Esophagus (tissue), 2 donors: ENCODE data around the gene EMC6. TPM values are rescaled to one million over a fixed set of nuclear protein-coding genes. Genes with fewer than 3 reads are reported as not detected.

Experiments
- H3K27ac ChIP-seq, 2 donors: one replicate each; pipeline ENCODE4 v1.5.1; 2013; ENCODE audit warnings: low read depth in 2 of 2, mild to moderate bottlenecking in 2 of 2, inconsistent platforms in 1 of 2, low read length in 1 of 2, moderate library complexity in 1 of 2
- H3K27me3 ChIP-seq, 2 donors: one replicate each; pipeline ENCODE4 v1.6.1; 2013; ENCODE audit warnings: low read length in 2 of 2, control low read depth in 1 of 2, mild to moderate bottlenecking in 1 of 2; ENCODE audit not compliant: insufficient read depth in 2 of 2, control insufficient read depth in 1 of 2
- H3K36me3 ChIP-seq, 2 donors: one replicate each; pipeline ENCODE4 v1.6.1; 2013; ENCODE audit warnings: low read length in 1 of 2; ENCODE audit not compliant: control insufficient read depth in 2 of 2, insufficient read depth in 2 of 2
- H3K4me1 ChIP-seq, 2 donors: one replicate each; pipeline ENCODE4 v1.6.1; 2013; ENCODE audit warnings: low read length in 1 of 2; ENCODE audit not compliant: control insufficient read depth in 2 of 2, insufficient read depth in 2 of 2
- H3K4me3 ChIP-seq, 2 donors: one replicate each; pipeline ENCODE4 v1.5.1; 2013; ENCODE audit warnings: low read length in 2 of 2, mild to moderate bottlenecking in 2 of 2, low read depth in 1 of 2, moderate library complexity in 1 of 2
- H3K9me3 ChIP-seq, 2 donors: one replicate each; pipeline ENCODE4 v1.6.1; 2013; ENCODE audit warnings: mild to moderate bottlenecking in 2 of 2, low read depth in 1 of 2, low read length in 1 of 2, moderate library complexity in 1 of 2; ENCODE audit not compliant: control insufficient read depth in 2 of 2, insufficient read depth in 1 of 2
- WGBS, 2 donors: extraction: QIAGEN DNeasy Blood & Tissue Kit; methylation state at CpG; one replicate each; pipeline ENCODE4 v1.1.7; 2013; 5-methylcytosine and 5-hydroxymethylcytosine counted together
- polyA plus RNA-seq, 2 donors: library from polyadenylated mRNA; stranded (reverse); fragments of 200-250 nt; gene quantifications; one replicate each; pipeline ENCODE4 v1.2.3, GENCODE V29; 2013
- donor health status: healthy with polysubstance abuse.
- donor health status: Bipolar disorder and iron deficiency.

Gene EMC6
- polyA plus RNA-seq, 2 donors: 50.6 to 73.3 TPM

GRCh38 chr17:3688852-3689261 lies 20.2 kb downstream of the EMC6 start:
- Histone ChIP-seq H3K36me3 (no peaks in the 10 kb centered on the region), H3K27me3 (peaks cover 0 to 3% of the 10 kb centered on the region in 2 donors), H3K4me3 (no peak overlapping the region), H3K9me3 (no peaks in the 10 kb centered on the region), H3K4me1 (no peaks in the 10 kb centered on the region), H3K27ac (no peak overlapping the region)
- 71 to 75% methylated on average over 11 to 14 of the region's 14 CpGs for WGBS, 2 donors

GRCh38 chr17:3689262-3690093 lies 20.9 kb downstream of the EMC6 start:
- no peaks in the 10 kb centered on the region for H3K36me3 ChIP-seq
- WGBS, 2 donors: 83% methylated on average over 41 to 44 of the region's 44 CpGs
- H3K4me1 ChIP-seq: no peaks in the 10 kb centered on the region
- H3K9me3 ChIP-seq: no peaks in the 10 kb centered on the region
- no peak overlapping the region for H3K4me3 ChIP-seq
- H3K27ac ChIP-seq: no peak overlapping the region
- H3K27me3 ChIP-seq: peaks cover 0 to 5% of the 10 kb centered on the region in 2 donors

GRCh38 chr17:3690094-3690715 lies 21.6 kb downstream of the EMC6 start:
- H3K9me3 ChIP-seq: no peaks in the 10 kb centered on the region
- WGBS, 2 donors: 72 to 76% methylated on average over 22 of the region's 22 CpGs
- peaks cover 0 to 4% of the 10 kb centered on the region in 2 donors for H3K27me3 ChIP-seq
- no peak overlapping the region for H3K4me3 ChIP-seq
- H3K27ac ChIP-seq: no peak overlapping the region
- H3K36me3 ChIP-seq: no peaks in the 10 kb centered on the region
- H3K4me1 ChIP-seq: peaks cover 2 to 3% of the 10 kb centered on the region in 2 donors

GRCh38 chr17:3691617-3692067 lies 23.0 kb downstream of the EMC6 start:
- Histone ChIP-seq H3K27me3 (peaks cover 0 to 3% of the 10 kb centered on the region in 2 donors), H3K9me3 (no peaks in the 10 kb centered on the region), H3K27ac (no peak overlapping the region), H3K4me3 (no peak overlapping the region), H3K4me1 (peaks cover 11 to 13% of the 10 kb centered on the region in 2 donors), H3K36me3 (no peaks in the 10 kb centered on the region)
- 77 to 79% methylated on average over 16 of the region's 16 CpGs for WGBS, 2 donors

- H3K27ac ChIP-seq: no peak overlapping the region
- H3K4me3 ChIP-seq: no peak overlapping the region
- H3K4me1 ChIP-seq: peaks cover 13% of the 10 kb centered on the region in 2 donors
- H3K36me3 ChIP-seq: no peaks in the 10 kb centered on the region
- WGBS, 2 donors: 86% methylated on average over 9 of the region's 9 CpGs
- H3K9me3 ChIP-seq: no peaks in the 10 kb centered on the region
- H3K27me3 ChIP-seq: peaks cover 0 to 6% of the 10 kb centered on the region in 2 donors
These were observed 23.7 kb downstream of the EMC6 start for GRCh38 chr17:3692346-3692745.

- Histone ChIP-seq H3K4me1 (peaks cover 13% of the 10 kb centered on the region in 2 donors), H3K4me3 (no peak overlapping the region), H3K27me3 (peaks cover 0 to 6% of the 10 kb centered on the region in 2 donors), H3K9me3 (peaks cover 0 to 4% of the 10 kb centered on the region in 2 donors), H3K36me3 (no peaks in the 10 kb centered on the region), H3K27ac (no peak overlapping the region)
- WGBS, 2 donors: 66 to 68% methylated on average over 4 of the region's 4 CpGs
These were observed 24.5 kb downstream of the EMC6 start for GRCh38 chr17:3693141-3693540.

- Histone ChIP-seq H3K4me1 (peaks cover 13% of the 10 kb centered on the region in 2 donors), H3K27ac (no peak overlapping the region), H3K9me3 (peaks cover 0 to 8% of the 10 kb centered on the region in 2 donors), H3K27me3 (peaks cover 0 to 6% of the 10 kb centered on the region in 2 donors), H3K36me3 (no peaks in the 10 kb centered on the region), H3K4me3 (no peak overlapping the region)
- WGBS, 2 donors: 67 to 69% methylated on average over 9 of the region's 9 CpGs
These were observed 25.2 kb downstream of the EMC6 start for GRCh38 chr17:3693829-3694231.

GRCh38 chr17:3695129-3695722 lies 26.6 kb downstream of the EMC6 start:
- Histone ChIP-seq H3K27ac (no peak overlapping the region), H3K27me3 (peaks cover 0 to 6% of the 10 kb centered on the region in 2 donors), H3K4me3 (peak overlapping the region; percentile 36 to 55), H3K9me3 (peaks cover 0 to 8% of the 10 kb centered on the region in 2 donors), H3K4me1 (peaks cover 13% of the 10 kb centered on the region in 2 donors), H3K36me3 (no peaks in the 10 kb centered on the region)
- WGBS, 2 donors: 8 to 13% methylated on average over 16 to 17 of the region's 17 CpGs

GRCh38 chr17:3695723-3696411 lies 27.3 kb downstream of the EMC6 start, which contains the start of gene P2RX5:
Gene P2RX5, minus strand, starts transcription at chr17:3696155. Its CDS starts 150 bp downstream, at chr17:3696005.
- peak within 1 kb of the TSS; percentile 36 to 55 for H3K4me3 ChIP-seq
- H3K4me1 ChIP-seq: peaks cover 13 to 14% of the 10 kb centered on the region in 2 donors
- no peak within 1 kb of the TSS for H3K27ac ChIP-seq
- peaks cover 0 to 8% of the 10 kb centered on the region in 2 donors for H3K9me3 ChIP-seq
- peaks cover 0 to 6% of the 10 kb centered on the region in 2 donors for H3K27me3 ChIP-seq
- 1% methylated on average over 48 to 65 of the region's 65 CpGs for WGBS, 2 donors
- no peaks in the 10 kb centered on the region for H3K36me3 ChIP-seq
